ENCODE measurements around the gene PLEKHO2.

PLEKHO2 gene

DNA sequence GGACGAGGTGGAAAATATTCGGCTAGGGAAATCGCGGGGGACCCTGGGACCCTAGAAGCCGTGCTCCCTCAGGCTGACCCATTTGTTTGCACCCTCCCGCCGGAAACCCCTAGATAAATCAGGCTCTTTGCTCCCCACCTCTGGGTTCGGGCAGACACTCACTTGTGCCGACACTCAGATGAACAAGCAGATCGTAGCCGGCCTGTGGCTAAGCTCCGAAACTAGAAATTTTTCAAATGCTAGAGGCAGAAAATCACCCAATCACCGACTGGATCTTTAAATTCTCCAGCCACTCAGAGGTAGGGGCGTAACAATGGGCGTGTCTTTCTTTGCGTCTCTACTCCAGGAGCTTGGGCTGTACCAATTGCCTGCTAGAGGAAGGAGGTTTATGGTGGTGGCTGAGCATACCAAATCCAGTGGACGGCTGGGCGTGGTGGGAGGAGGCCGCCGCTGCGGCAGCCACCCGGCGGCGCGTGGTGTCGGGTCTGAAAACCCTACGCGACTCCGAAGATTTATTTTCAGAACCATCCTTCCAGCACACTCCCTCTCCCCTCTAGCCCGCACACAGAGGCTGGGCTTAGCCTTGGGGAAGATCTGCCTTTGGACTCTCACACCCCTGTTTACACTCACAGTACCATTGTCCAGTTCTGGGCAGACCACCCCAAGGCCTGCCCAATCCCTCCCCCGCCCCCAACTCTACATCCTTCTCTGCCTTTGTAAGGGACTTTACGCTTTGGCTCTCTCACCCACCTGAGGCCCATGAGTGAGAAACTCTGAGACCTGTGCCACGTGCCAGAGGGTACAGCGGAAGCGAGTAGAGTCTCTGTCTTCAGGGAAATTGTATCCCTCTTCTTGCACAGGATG lies 16.1 kb upstream of the PLEKHO2 start, which contains the start of gene PIF1:
Gene PIF1, minus strand, starts transcription at position 217 of the 864 bp plus-strand sequence. CDS start 1,312 bp downstream, outside the sequence.
- peak; percentile 85 for DNase-seq
- peak; percentile 94 for ATAC-seq

DNA sequence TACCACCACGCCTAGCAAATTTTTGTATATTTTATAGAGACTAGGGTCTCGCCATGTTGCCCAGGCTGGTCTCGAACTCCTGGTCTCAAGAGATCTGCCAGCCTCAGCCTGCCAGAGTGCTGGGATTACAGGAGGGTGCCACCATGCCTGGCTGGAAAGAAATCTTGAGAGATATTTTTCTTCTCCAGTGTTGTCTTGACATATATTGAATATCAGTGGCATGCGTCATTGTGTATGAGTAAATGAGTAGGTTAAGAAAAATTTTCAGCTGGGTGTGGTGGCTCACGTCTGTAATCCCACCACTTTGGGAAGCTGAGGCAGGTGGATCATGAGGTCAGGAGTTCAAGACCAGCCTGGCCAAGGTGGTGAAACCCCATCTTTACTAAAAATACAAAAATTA lies 12.7 kb upstream of the PLEKHO2 start:
- DNase-seq: no peak
- ATAC-seq: no peak

- ATAC-seq (no peak), DNase-seq (no peak)
These were observed 8.0 kb upstream of the PLEKHO2 start for GRCh38 chr15:64833690-64834089.

DNA sequence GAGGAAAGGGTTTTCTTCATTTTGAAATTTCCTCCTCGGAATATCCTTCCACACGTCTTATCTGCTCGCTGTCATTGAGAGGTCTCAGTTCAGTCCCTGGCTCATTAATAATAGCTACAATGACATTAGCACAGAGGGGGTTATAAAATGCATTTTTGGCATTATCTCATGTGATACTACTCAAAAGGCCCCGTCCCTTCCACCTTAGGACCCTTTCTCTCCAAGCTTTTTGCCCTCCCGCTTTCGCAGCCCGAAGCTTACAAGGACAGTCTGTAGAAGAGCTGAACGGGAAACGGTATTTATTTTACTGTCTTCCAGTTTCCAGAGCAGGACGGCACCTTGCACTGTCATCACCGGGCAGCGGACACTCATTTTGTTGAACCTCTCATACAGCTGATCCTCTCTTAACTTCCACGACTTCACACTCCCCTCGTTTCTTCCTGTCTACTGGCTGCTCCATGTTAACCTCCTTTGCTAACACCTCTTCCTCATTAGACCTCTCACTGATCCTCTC lies 5.6 kb upstream of the PLEKHO2 start:
- ATAC-seq: no peak

DNA sequence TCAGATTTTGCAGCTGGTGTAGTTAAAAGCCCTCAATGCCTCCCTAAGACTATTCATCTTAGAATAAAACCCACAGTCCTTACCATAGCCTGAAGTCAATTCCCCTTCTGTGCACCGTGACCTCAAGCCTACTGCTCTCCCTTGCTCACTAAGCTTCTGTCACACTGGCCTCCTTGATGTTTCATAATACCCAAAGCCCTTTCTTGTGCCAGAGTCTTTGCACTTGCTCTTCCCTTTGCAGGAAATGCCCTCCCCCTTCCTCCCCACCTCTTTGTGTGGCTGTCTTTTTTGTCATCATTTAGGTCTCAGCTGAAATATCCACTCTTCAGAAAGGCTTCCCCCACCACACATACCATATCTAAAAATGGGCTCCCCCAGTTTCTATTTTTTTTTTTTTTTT lies 4.2 kb upstream of the PLEKHO2 start:
- DNase-seq (peak; percentile 25), ATAC-seq (no peak)

More for the DNA sequence above, 5.6 kb upstream of the PLEKHO2 start:
- no peak for DNase-seq

DNA sequence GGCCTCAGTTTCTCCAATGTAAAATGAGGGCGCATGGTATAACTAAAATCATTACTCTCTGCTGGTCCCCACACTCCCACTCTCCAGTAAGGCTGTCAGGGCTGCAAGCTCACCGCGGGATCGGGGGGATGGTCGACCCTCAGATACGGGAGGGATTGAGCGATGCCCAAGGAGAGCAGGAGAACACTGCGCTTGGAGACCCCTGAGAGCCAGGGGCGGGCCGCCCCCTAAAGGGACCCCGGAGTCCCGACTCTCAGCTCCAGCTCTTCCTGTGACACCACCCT lies 713 bp upstream of the PLEKHO2 start:
- DNase-seq (no peak), ATAC-seq (no peak)

- DNase-seq (no peak), ATAC-seq (no peak)
These were observed 603 bp downstream of the PLEKHO2 start for GRCh38 chr15:64842096-64842939.

- DNase-seq (no peak), ATAC-seq (no peak)
These were observed 1.4 kb downstream of the PLEKHO2 start for GRCh38 chr15:64842986-64843561.

DNA sequence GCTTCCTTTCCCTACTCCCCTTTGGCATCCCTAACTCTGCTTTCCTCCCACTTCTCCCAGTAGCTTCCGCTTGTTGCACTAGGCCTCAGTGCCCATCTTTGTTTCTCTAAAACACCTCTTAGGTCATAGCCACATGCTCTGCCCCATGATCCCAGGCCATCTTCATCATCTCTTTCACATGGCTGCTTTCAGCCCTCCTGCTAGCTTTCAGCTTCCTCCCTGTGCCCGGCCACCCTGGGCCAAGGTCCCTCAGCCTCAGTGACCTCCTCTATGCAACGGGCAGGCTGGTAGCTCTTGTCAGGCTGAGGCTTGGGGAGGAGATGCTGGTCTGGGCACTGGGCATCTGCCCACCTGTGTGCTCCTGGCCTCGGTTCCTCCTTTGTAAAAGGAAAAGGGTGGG lies 2.3 kb downstream of the PLEKHO2 start:
- DNase-seq (no peak), ATAC-seq (no peak)

DNA sequence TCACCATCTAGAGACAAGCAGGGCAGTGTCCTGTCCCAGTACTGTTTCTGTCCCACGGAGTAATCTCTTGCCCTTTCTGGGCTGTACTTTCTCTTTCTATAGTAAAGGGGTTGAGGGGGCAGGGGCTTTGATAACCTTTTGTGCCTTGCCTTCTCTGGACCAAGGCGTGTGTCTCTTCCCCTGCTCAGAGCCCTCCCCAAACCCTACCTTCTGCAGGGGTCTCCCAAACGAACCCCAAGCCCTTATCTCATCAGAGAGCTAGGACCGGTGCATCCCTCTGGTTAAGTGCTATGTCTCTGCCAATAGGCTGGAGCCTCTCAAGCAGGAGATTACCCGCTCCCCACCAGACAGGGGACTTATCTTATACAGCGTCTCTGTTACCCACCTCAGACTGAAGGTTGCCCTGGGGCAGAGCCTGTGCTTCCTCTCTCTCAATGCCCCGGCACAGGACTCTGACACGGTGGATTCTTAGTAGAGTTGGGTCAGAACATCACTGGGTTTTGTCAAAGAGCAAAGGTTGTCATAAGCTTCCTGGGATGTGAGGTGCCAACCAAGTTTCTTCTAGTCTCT lies 2.9 kb downstream of the PLEKHO2 start:
- ATAC-seq (no peak), DNase-seq (no peak)

- ATAC-seq: no peak
- no peak for DNase-seq
These were observed 3.5 kb downstream of the PLEKHO2 start for GRCh38 chr15:64845183-64845611.

GRCh38 chr15:64845831-64846595 lies 4.3 kb downstream of the PLEKHO2 start:
- no peak for DNase-seq
- no peak for ATAC-seq

DNA sequence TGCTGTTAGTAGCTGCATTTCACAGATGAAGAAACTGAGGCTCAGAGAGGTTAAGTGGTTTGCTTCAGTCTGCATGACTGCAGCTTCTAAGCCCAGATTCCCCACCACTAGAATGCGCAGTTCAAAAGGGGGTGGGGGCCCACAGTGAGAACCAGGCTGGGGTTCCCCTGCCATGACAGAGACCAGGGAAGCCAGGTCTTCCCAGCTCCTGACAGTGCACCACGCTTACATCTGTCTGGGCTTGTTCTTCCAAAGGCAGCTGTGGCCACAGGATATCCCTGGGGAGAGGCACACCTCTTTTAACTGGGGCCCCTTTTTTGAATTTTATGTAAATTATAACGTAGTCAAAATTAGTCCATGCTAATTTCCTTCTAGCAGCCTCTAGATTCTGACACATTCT lies 5.3 kb downstream of the PLEKHO2 start:
- DNase-seq (no peak), ATAC-seq (no peak)

GRCh38 chr15:64847448-64847847 lies 5.7 kb downstream of the PLEKHO2 start:
- ATAC-seq (no peak), DNase-seq (no peak)

DNA sequence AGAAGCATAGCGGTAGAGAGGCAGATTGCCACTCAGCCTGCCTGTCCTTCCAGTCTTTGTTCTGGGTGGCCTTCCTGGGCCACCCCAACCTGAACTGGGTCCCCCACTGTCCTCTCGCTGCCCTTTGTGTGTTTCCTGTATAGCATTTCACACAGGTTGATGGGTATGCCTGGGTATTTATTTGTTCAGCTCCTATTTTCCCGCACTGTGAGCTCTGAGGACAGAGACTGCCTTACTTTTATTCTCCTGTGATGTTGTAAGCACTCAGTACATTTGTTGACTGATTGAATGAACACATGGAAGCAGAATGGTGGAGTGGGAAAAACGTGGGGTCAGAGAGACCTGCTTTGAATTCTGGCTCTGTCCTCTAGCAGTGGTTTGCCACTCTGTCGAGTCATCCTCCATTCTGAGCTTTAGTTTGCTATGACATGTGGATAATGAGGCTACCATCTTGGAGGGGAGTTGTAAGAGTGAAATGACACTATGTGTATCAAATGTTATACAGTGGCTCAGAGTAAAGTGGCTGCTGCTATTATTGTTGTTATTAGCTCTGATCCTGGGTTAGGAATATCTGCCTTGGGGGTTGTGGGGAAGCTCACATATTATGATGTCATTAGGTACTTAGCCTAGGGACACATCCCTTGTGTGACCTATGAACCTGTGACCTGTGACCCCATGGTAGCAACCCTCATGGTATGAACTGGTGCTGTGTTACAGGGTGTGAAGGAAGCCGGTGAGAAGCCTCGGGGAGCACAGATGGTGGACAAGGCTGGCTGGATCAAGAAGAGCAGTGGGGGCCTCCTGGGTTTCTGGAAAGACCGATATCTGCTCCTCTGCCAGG lies 6.4 kb downstream of the PLEKHO2 start:
- ATAC-seq (no peak), DNase-seq (no peak)

DNA sequence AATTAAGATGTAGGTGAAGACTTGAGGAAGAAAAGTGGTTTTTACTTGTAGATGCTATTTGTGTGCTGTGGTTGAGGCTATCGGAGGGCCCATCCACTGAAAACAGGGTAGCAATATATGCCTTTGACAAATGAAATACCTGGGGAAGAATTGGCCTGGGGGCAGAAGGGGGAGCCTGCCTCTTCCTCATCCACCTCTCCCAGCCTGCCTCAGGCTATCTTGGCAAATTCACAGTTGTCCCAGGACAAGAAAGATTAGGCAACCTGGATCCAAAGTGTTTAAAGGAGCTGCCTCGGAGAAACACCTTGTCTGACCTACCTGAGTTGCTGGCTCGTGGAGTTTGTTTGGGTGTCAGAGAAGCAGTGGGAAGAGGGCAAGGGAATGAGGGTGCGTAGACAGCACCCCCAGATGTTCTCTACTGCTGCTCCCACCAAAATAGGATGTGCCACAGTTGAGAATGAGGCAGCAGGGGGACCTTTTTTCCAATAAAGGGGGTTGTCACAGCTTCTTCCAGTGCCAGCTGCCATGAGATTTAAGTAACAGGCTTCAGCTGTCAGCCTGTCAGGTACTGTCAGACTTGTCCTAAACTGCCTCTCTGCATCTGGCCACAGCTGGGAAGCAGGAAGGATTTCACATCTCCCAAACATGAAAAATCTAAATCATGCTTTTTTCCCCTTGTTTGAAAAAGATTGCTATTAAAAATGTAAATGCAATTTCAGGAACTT lies 9.2 kb downstream of the PLEKHO2 start:
- ATAC-seq (no peak), DNase-seq (no peak)

GRCh38 chr15:64851503-64851840 lies 9.8 kb downstream of the PLEKHO2 start:
- ATAC-seq: no peak
- DNase-seq: no peak

- ATAC-seq (no peak), DNase-seq (no peak)
These were observed 12.3 kb downstream of the PLEKHO2 start for GRCh38 chr15:64854041-64854440.

- ATAC-seq (no peak), DNase-seq (no peak)
These were observed 12.8 kb downstream of the PLEKHO2 start for GRCh38 chr15:64854526-64854925.
